Measurements from ENCODE around the gene COL5A3.
"Not testable (repeated sequence)": the region's sequence is repeated elsewhere in the genome, so short reads cannot be mapped to it uniquely, and the experiment has no call there.

COL5A3 gene

DNA sequence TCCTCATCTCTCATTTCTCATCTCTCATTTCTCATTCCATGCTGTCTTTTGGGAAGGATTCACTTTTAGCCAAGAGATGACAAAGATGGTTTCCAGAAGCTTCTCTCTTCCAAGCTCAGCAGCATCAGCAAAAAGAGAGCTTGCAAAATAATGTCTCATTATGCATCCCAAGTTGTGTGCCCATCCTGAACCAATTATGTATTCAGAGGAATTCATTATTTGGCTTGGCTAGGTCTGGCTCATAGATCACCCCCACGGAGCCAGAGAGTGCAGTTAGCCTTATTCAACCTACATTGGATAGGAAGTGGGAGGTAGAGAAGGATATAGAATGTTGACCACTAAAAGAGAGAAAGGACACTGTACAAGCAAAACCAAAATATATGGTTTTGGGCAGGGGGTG is 68.6 kb downstream of the COL5A3 start:
- DNase-seq, result no peak
- intact Hi-C loops (cut with DNase I), result no loop called here

- intact Hi-C loops (cut with DNase I), result no loop called here
- DNase-seq, result no peak
Measured at GRCh38 chr19:9941231-9941630, 69.1 kb downstream of the COL5A3 start.

GRCh38 chr19:9940778-9941177 is 69.5 kb downstream of the COL5A3 start:
- intact Hi-C loops (cut with DNase I), result no loop called here
- no peak for DNase-seq

DNA sequence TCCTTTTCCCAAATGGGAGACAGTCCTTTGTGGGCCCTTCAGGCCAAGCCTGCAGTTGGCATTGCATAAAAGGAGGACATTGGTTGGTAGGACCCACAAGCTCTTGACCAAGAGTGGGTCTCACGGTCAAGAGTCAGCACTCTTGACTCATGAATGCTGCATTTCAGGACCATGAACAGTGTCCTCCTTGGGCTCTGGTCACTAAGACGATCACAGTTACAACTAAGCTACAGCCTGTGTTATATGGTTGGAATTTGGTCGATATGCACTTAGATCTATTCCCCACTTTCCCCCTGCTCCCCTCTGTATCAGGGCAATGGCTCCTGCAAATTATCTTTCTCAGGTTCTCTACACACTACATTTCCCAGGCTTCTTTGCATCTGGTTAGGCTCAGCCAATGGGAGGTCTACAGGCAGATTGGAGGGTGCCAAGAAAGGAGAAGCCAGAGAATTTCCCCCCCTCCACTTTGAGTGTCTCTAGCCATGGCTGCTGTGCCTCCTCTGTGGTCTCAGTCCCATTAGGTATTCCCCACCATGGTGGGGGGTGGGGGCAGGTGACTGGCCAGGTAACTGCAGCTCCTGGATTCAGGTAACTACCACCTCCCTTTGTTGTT is 70.9 kb downstream of the COL5A3 start:
- intact Hi-C loops (cut with DNase I), result no loop called here
- no peak for DNase-seq

DNA sequence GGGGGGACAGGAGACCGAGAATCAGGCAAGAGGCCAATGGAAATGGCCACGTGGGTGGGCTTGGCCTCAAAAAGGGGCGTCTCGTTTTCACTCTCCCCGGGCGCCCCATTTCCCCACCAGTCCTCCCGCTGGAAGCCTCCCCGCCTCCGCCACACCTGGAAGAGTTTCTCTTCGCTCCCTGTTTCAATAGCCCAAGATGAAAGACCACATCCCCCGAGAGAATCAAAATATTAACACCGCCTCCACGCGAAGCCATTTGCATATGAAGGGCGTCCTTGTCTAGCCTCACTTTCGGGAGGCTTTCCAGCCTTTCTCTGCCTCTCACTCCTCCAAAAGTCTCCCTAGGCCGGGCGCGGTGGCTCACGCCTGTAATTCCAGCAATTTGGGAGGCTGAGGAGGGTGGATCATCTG is 73.3 kb downstream of the COL5A3 start:
- intact Hi-C loops (cut with DNase I), result no loop called here
- peak in 1 of 10 donors; percentile 70 for DNase-seq

DNA sequence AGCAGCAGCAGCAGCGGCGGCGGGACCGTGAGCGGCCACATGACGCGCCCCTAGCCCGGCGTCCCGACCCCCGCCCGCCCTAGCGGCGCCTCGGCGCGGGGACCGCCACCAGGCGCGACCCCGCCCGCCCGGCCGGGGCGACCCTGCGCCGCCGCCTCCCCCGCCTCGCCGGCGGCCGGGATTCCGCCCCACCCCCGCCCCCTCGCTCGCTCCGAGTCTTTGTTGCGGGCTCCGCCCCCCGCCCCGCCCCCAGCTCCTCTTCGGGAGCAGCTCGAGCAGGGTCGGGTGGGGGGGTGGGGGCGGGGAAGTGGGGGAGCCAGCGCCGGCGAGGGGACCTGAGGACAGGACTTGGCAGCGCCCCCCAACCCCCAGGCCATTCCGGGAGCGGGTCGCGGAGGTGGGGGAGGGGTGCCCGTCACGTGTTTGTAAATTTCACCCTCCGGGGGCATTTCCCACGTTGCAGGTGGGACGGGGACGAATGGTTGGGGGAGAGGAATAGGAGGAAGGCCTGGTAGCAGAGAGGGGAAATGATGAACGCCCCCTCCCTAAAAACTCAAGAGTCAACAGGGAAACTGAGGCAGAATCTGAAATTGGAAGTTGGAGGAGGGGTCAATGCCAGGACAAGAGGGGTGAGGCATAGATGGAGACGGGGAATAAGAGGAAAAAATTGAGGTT is 73.8 kb downstream of the COL5A3 start, which contains the start of gene OLFM2:
Gene OLFM2, minus strand, starts transcription at position 190 of the 675 bp plus-strand sequence. Its CDS starts 149 bp downstream, at position 41.
- intact Hi-C loops (cut with DNase I), result no loop called here
- DNase-seq, result peak in 3 of 10 donors; percentile 20 to 68 (median 38)

DNA sequence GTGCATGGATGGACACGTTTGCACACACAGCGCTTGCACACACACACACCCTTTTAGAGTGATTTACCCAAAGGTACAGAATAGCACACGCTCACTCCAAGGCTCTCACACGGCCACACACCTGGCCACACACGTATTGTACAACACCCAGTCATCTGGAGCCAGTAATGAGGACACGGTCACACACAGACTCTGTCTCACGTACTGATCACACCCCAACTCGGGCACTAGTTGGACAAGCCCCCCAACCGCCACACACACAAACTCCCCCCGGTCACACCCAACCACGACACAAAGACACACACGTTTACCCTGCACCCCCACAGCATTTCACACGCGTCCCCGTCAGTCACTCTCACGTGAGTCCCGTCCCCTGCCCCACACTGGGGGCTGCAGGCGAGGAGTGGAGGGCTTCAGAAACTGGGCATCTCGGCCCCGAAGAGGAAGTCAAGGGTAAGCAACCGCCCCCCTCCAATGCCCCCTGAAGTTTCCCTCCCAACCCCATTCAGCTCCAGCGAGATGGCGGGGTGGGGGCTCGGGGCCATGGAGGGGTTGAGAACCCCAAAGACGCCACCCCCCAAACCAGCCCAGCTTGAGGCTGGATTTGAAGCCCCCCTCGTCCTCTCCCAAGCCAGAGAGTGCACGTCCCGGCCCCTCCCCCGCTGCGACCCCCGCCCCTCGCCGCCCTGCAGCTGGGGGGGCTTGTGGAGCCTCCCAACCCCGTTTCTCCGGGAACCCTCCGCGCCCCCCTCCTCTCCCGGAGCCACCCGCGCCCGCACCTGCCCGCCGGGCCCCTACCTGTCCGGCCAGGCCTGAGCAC is 74.6 kb downstream of the COL5A3 start:
- intact Hi-C loops (cut with DNase I), result no loop called here
- peak in 1 of 10 donors; percentile 55 for DNase-seq

DNA sequence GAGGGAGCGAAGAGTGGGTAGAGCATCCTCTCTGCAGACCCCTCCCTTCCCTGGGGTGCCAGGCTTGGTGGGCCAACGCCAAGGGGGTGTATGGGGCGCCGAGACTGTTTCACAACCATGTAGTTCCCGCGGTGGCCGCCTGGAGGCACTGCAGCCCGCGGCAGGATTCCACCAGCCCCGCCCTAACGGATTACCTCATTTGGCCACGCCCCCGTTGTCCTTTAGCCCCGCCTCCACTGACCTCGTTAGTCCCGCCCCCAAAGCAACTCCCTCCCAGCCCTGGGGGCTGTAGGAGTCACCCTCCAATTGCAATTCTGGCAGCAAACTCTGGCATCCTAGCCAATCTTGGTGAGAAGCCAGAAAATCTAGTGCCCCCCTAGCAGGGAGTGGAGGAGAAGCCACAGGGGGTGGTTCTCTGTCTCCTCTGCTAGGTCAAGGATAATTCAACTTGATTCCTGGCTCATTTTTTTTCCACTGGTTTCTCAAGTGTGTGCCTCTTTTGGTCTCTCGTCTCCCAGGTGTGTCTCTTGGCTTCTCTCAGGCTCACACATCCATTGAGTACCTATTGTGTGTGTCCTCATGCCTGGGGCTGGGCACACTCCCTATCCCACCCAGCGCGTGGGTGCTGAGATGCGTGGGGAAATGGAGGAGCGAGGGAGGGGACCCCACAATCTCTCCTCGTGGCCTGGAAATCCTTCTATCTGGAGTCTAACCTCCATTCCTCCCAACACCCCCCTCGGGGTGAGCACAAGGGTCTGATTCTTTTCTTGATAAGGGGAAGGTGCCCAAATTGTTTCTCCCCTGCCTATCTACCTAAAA is 76.0 kb downstream of the COL5A3 start:
- intact Hi-C loops (cut with DNase I), result loop anchor here (5.0 kb wide), 1 partner anchor 318 kb away; the partner anchor contains the start of gene MRPL4
- peak; percentile 56 to 95 (median 74) for DNase-seq

DNA sequence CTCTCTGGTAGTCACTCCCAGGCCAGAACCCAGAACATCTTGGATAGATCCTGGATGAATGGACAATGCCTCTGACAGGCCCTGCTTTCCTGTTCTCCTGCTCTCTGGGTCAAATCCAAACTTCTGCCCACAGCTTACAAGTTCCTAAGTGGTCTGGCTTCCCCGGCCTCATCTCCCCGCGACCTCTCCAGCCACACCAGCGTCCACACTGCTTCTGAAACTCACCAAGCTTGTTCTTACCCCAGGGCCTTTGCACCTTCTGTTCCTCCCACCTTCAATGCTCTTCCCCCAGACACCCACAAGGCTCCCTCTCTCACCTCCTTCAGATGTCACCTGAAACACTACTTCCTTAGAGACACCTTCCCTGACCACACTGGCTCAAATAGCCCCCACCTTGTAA is 77.5 kb downstream of the COL5A3 start:
- intact Hi-C loops (cut with DNase I), result loop anchor here (2.0 to 5.0 kb wide), 2 partner anchors 319 to 458 kb away; partner anchors contain the start of gene MRPL4
- peak in 1 of 10 donors; percentile 32 for DNase-seq

DNA sequence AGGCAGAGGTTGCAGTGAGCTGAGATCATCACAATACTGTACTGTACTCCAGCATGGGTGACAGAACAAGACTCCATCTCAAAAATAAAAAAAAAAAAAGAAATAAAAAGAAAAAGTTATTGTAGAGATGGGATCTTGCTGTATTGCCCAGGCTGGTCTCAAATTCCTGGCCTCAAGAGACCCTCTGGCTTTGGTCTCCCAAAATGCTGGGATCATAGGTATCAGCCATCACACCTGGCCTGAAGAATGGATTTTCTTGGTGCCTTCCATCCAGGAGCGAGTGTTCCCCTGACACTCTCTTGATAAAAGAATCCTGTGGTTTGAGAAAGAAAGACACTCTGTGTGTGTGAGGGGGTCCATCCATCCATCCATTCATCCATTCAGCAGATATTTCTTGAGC is 78.7 kb downstream of the COL5A3 start:
- intact Hi-C loops (cut with DNase I), result loop anchor here (1.0 to 5.0 kb wide), 3 partner anchors 96 to 459 kb away; partner anchors contain the start of gene MRPL4

DNA sequence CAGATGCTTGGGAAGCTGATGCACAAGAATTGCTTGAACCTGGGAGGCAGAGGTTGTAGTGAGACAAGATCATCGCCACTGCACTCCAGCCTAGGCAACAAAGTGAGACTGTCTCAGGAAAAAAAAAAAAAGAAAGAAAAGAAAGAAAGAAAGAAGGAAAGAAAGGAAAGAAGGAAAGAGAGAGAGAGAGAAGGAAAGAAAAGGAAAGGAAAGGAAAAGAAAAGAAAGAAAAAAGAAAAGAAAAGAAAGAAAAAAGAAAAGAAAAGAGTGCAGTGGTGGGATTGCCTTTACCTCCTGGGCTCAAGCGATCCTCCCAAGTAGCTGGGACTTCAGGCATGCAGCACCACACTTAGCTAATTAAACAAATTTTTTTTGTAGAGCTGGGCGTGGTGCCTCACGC is 86.9 kb downstream of the COL5A3 start:
- DNase-seq, result peak in 3 of 10 donors; percentile 2 to 20 (median 13)
- intact Hi-C loops (cut with DNase I), result no loop called here

More for the DNA sequence above, 78.7 kb downstream of the COL5A3 start:
- peak in 1 of 10 donors; percentile 2 for DNase-seq

GRCh38 chr19:9922782-9923379 is 87.4 kb downstream of the COL5A3 start:
- intact Hi-C loops (cut with DNase I), result not testable (repeated sequence)
- peak in 3 of 10 donors; percentile 0 to 10 (median 3) for DNase-seq

DNA sequence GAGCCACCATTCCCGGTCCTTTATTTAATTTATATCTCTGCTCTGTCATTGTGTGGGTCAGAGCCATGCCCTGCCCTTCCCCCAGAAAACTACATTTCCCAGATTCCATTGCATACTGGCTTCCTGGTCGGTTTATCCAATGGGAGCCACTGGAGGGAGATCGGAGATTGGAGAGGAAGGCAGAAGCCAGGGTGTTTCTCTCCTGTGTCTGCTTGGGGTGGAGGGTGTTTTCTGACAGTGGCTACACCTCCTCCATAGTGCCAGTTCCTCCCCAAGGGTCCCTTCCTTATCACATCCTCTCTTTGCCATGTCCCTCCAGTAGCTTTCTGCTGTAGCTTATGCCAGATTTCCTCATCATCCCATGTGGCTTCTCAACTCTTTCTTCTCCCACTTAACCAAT is 93.0 kb downstream of the COL5A3 start:
- intact Hi-C loops (cut with DNase I), result loop anchor here (10.0 kb wide), 1 partner anchor 73 kb away; no protein-coding TSS in a partner anchor
- DNase-seq, result peak in 2 of 10 donors; percentile 7 to 78

GRCh38 chr19:9916719-9917118 is 93.6 kb downstream of the COL5A3 start:
- peak in 2 of 10 donors; percentile 8 to 21 for DNase-seq

DNA sequence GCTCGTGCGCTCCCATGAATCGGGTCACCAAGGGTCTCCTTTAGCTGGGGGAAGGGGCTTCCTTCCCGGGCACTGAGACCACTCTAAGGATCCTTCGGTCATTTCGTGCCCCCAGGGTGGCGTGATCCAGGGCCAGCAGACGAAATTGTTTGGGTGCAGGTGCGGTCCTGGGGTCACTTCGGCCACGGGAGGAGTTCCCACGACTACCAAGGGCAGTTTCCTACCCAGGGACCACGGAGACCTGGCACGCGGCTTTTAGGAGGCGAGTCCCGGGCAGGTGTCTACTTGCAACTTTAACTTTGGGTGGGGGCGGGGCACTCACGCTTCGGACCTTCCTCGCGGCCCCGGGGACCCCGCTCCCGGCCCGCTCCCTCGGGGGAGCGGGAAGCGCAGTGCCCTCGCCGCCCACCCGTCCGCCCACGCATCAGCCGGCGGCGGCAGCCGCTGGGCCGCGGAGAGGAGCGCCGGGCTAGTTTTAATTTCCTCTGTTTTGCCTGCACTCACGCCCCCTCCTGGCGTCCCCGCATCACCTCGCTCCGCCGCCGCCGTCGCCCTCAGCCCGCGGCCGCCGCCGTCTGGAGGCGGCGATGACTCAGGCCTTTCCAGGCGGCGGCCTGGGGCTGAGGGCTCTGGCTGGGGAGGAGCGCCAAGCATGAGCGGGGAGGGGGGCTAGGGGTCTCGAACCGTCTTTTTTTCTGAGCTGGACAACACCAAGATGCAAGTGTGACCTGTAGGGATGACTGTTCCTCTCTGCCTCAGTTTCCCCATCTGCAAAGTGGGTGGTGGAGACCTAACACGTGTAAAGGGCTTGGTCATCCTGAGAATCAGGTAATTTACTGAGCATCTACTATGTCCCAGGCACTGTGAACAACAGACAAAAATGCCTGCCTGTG is 95.7 kb downstream of the COL5A3 start:
- intact Hi-C loops (cut with DNase I), result loop anchor here (10.0 kb wide), 1 partner anchor 70 kb away; no protein-coding TSS in a partner anchor
- DNase-seq, result peak; percentile 40 to 94 (median 66)

More at GRCh38 chr19:9916719-9917118, 93.6 kb downstream of the COL5A3 start:
- intact Hi-C loops (cut with DNase I), result loop anchor here (10.0 kb wide), 1 partner anchor 72 kb away; no protein-coding TSS in a partner anchor

- no peak for DNase-seq
- intact Hi-C loops (cut with DNase I), result loop anchor here (10.0 kb wide), 1 partner anchor 69 kb away; no protein-coding TSS in a partner anchor
Measured at GRCh38 chr19:9914001-9914314, 96.3 kb downstream of the COL5A3 start.

GRCh38 chr19:9913237-9914000 is 96.9 kb downstream of the COL5A3 start:
- intact Hi-C loops (cut with DNase I), result loop anchor here (10.0 kb wide), 1 partner anchor 69 kb away; no protein-coding TSS in a partner anchor
- peak in 4 of 10 donors; percentile 36 to 87 (median 74) for DNase-seq

Measured in posterior cingulate gyrus (tissue), 11 donors.